Upper lobe of left lung (tissue), 6 donors: Measurements from ENCODE around the gene PLSCR3. TPM values are rescaled to one million over a fixed set of nuclear protein-coding genes. Genes with fewer than 3 reads are reported as not detected.
A peak's percentile ranks its signal among the peaks of the same experiment; 100 is the strongest.

Source experiments
- ATAC-seq, 2 donors: fragments of 200-7000 bp; cut with Tn5 transposase; one replicate each; pipeline ENCODE4 v1.9.1; 2022; ENCODE audit warnings: mild to moderate bottlenecking in 2 of 2, moderate library complexity in 2 of 2; ENCODE audit not compliant: low FRiP score in 2 of 2
- DNase-seq, 2 donors: peaks; one replicate each; pipeline ENCODE4 v3.0.0-alpha.2; 2019 to 2020
- H3K27ac ChIP-seq, 4 donors: fragments of 200-600 bp; sonication (generic); one replicate each; pipeline ENCODE4 v1.5.1; 2016 to 2019
- H3K27me3 ChIP-seq, 4 donors: fragments of 200-600 bp; sonication (generic); one replicate each; pipeline ENCODE4 v1.5.1; 2017 to 2019
- H3K36me3 ChIP-seq, 4 donors: fragments of 200-600 bp; sonication (generic); one replicate each; pipeline ENCODE4 v1.5.1; 2016 to 2019
- H3K4me1 ChIP-seq, 4 donors: fragments of 200-600 bp; sonication (generic); one replicate each; pipeline ENCODE4 v1.5.1; 2018 to 2019
- H3K4me3 ChIP-seq, 4 donors: fragments of 200-600 bp; sonication (generic); one replicate each; pipeline ENCODE4 v1.5.1; 2017 to 2019; ENCODE audit warnings: mild to moderate bottlenecking in 2 of 4, moderate library complexity in 1 of 4
- H3K9me3 ChIP-seq, 4 donors: fragments of 200-600 bp; sonication (generic); one replicate each; pipeline ENCODE4 v1.5.1; 2018 to 2019
- EP300 ChIP-seq, 4 donors: sonication (generic); formaldehyde crosslinking; IDR thresholded peaks; one replicate each; pipeline ENCODE4 v1.5.1; 2017; ENCODE audit warnings: antibody characterized with exemption in 4 of 4, control low read depth in 2 of 4
- POLR2A ChIP-seq, 4 donors: fragments of 450-650 bp; IDR thresholded peaks; one replicate each; pipeline ENCODE4 v1.5.1; 2016 to 2017; ENCODE audit warnings: antibody characterized with exemption in 4 of 4, mild to moderate bottlenecking in 2 of 4
- POLR2AphosphoS5 ChIP-seq, 2 donors: sonication (generic); formaldehyde crosslinking; IDR thresholded peaks; one replicate each; pipeline ENCODE4 v1.5.1; 2017; ENCODE audit warnings: antibody characterized with exemption in 2 of 2
- WGBS, 2 donors: methylation state at CpG; one replicate each; pipeline ENCODE4 v1.1.5; 2017 to 2018; 5-methylcytosine and 5-hydroxymethylcytosine counted together
- total RNA-seq, 6 donors: library from RNA; depleted of rRNA in 4 of 6; stranded (reverse); fragments of >200 nt in 4 of 6; gene quantifications; one replicate each; pipeline versions ENCODE4 v1.1.0 to v1.2.1, GENCODE V29; 2016 to 2021
- TF ChIP-seq, protein P1 (sequence below), 6 experiments: fragments of 450-650 bp in 4 of 6; fragments of 200-600 bp in 2 of 6; sonication (generic) in 2 of 6; IDR thresholded peaks; one replicate each; pipeline ENCODE4 v1.5.1; 2016 to 2019; ENCODE audit warnings: antibody characterized with exemption in 6 of 6
- donor health status: DM: no; HTN: no; CAD: no; lungs with moderate emphysema.
- donor health status: DM: no; HTN: yes; CAD: no; lungs with severe emphysema.

The PLSCR3 gene
- 10 to 100 TPM; 20.6 to 64.5 (median 37.7) TPM for total RNA-seq

DNA sequence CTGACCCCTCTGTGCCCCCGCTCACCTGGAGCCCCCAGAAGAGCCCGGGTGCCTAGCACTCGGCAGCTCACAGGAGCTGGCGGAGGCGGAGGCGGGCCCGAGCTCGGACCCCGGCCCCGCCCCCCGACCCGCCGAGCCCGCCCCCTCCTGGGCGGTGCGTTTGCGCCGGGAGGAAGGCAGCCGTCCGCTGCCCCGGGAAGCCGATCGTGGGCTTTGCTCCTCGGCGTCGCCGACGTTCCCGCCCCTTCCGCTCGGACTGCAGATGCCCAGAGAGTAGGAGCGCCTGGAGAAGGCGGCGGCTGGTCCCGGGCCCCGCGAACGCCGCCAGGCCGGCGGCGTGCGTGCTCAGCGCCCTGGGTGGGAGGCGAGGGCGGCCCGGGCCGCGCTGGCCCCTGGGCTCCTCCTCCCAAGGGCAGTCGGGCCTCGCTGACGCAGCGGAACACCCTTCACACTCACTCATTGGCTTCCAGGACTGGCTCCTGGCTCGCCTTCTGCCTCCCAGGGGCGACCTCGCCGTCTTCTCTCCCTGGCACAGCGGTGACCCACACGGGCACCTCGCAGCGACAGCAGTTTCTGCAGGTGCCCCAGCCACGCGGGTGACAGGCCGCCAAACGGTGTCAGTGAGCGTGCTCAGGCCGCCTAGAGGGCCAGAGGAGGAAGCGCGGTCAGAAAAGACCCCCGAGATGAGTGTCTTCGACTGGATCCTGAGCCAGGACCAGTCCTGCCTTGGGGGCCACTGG is at the start of gene PLSCR3:
Gene PLSCR3, minus strand, starts transcription at position 74 of the 740 bp plus-strand sequence. CDS start 415 bp downstream, outside the sequence.
- TF ChIP-seq EP300 (IDR thresholded peaks at IDR 0.05) (no peak), POLR2AphosphoS5 (IDR thresholded peaks at IDR 0.05) (peak; percentile 70 to 94), POLR2A (IDR thresholded peaks at IDR 0.05) (peak in 3 of 4 donors; percentile 50 to 96 (median 89))
- TF ChIP-seq, protein P1, sequence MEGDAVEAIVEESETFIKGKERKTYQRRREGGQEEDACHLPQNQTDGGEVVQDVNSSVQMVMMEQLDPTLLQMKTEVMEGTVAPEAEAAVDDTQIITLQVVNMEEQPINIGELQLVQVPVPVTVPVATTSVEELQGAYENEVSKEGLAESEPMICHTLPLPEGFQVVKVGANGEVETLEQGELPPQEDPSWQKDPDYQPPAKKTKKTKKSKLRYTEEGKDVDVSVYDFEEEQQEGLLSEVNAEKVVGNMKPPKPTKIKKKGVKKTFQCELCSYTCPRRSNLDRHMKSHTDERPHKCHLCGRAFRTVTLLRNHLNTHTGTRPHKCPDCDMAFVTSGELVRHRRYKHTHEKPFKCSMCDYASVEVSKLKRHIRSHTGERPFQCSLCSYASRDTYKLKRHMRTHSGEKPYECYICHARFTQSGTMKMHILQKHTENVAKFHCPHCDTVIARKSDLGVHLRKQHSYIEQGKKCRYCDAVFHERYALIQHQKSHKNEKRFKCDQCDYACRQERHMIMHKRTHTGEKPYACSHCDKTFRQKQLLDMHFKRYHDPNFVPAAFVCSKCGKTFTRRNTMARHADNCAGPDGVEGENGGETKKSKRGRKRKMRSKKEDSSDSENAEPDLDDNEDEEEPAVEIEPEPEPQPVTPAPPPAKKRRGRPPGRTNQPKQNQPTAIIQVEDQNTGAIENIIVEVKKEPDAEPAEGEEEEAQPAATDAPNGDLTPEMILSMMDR (IDR thresholded peaks at IDR 0.05) = peak in 4 of 6 experiments; percentile 32 to 68 (median 53)
- Histone ChIP-seq H3K36me3 (peaks cover 0 to 13% (median 9%) of the 10 kb centered on the region in 4 donors), H3K4me1 (peaks cover 15 to 32% (median 23%) of the 10 kb centered on the region in 4 donors), H3K9me3 (no peaks in the 10 kb centered on the region), H3K4me3 (peak within 1 kb of the TSS; percentile 67 to 95 (median 89)), H3K27me3 (no peaks in the 10 kb centered on the region), H3K27ac (peak within 1 kb of the TSS; percentile 85 to 93 (median 92))
- ATAC-seq (peak; percentile 90 to 96), DNase-seq (peak; percentile 88 to 98)
- WGBS, 2 donors = 0 to 2% methylated on average over 3 to 14 of the region's 71 CpGs

DNA sequence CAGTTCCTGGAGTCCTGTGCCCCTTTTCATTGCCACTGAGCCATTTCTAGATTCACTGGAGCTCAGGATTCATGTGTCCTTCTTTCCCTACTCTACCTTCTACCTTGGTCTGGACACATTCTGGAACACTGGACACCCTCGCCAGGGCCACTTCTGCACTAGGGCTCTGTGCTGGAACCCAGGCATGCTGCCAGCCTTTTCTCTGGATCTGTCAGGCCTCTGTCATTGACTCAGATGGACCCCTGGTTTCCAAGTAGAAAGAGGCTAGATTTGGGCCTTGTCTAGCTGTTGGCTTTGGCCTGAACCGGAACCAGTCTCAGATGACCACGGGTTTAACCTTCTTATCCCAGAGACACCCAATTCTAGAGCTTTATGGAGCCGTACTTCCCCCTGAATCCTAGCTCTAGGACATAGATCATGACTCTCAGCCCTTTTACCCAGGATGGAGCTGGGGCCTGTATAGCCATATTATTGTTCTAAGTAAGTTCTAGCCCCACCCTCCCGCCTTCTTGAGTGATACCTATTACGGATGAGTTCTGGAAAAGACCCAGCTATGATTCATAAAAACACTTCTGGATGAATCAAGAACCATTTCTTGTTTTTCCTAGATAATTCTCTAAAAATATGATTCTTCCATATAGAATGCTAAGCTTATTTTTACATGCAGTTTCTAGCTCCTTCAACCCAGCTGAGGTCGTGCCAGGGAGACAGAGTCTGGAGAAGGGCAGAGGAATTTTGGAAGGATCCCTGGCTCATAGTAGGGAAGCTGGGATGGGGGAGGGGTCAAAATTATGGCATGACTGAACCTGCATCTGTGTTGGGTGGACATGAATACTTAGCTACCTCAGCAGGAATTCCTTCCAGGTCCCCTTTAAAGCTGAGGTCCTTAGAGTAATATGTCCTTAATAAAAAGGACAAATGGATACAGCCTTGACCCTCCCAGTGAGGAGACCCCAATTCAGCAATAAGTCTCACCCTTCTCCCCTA is 49.5 kb upstream of the PLSCR3 start:
- Histone ChIP-seq H3K27ac (no peak overlapping the region), H3K4me1 (peaks cover 33 to 45% (median 39%) of the 10 kb centered on the region in 4 donors), H3K4me3 (no peak overlapping the region), H3K27me3 (peaks cover 0 to 36% (median 22%) of the 10 kb centered on the region in 4 donors), H3K36me3 (no peaks in the 10 kb centered on the region), H3K9me3 (no peaks in the 10 kb centered on the region)
- 80 to 97% methylated on average over 7 of the region's 7 CpGs for WGBS, 2 donors
- ATAC-seq (no peak), DNase-seq (no peak)
- TF ChIP-seq, protein P1 (IDR thresholded peaks at IDR 0.05) = no peak
- TF ChIP-seq POLR2A (IDR thresholded peaks at IDR 0.05) (no peak), POLR2AphosphoS5 (IDR thresholded peaks at IDR 0.05) (no peak)

DNA sequence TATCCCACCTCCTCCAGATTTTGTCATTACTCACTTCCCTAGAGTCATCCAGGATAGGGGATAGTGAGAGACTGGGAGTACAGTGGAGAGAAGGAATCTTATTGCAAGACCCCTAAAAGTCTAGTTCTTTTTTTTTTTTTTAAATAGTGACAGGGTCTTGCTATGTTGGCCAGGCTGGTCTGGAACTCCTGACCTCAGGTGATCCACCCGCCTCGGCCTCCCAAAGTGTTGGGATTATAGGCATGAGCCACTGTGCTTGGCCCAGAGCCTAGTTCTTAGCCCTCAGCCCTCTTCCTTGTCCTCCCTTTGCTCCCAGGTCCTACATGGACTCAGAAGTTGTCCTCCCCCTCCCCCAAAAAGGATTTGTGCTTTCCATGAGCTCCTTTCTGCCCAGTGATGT is 47.8 kb upstream of the PLSCR3 start:
- ATAC-seq (no peak), DNase-seq (no peak)
- TF ChIP-seq EP300 (IDR thresholded peaks at IDR 0.05) (no peak), POLR2A (IDR thresholded peaks at IDR 0.05) (no peak), POLR2AphosphoS5 (IDR thresholded peaks at IDR 0.05) (no peak)
- TF ChIP-seq, protein P1 (IDR thresholded peaks at IDR 0.05) = no peak
- no peaks in the 10 kb centered on the region for H3K36me3 ChIP-seq
- peaks cover 49 to 61% (median 55%) of the 10 kb centered on the region in 4 donors for H3K4me1 ChIP-seq
- 90 to 94% methylated on average over 2 of the region's 2 CpGs for WGBS, 2 donors
- H3K9me3 ChIP-seq = no peaks in the 10 kb centered on the region
- peaks cover 0 to 37% (median 24%) of the 10 kb centered on the region in 4 donors for H3K27me3 ChIP-seq
- H3K4me3 ChIP-seq = no peak overlapping the region
- no peak overlapping the region for H3K27ac ChIP-seq

GRCh38 chr17:7441266-7441665 is 46.9 kb upstream of the PLSCR3 start:
- H3K4me3 ChIP-seq = no peak overlapping the region
- DNase-seq (no peak), ATAC-seq (no peak)
- H3K9me3 ChIP-seq = no peaks in the 10 kb centered on the region
- 56 to 77% methylated on average over 7 of the region's 7 CpGs for WGBS, 2 donors
- TF ChIP-seq POLR2AphosphoS5 (IDR thresholded peaks at IDR 0.05) (no peak), POLR2A (IDR thresholded peaks at IDR 0.05) (no peak), EP300 (IDR thresholded peaks at IDR 0.05) (no peak)
- TF ChIP-seq, protein P1 (IDR thresholded peaks at IDR 0.05) = no peak
- no peaks in the 10 kb centered on the region for H3K36me3 ChIP-seq
- peaks cover 50 to 63% (median 59%) of the 10 kb centered on the region in 4 donors for H3K4me1 ChIP-seq
- peaks cover 0 to 28% (median 19%) of the 10 kb centered on the region in 4 donors for H3K27me3 ChIP-seq
- H3K27ac ChIP-seq = no peak overlapping the region
